ENCODE measurements around the gene NAPA.

The NAPA gene

GRCh38 chr19:47493378-47494210 is 21.3 kb downstream of the NAPA start:
- TF ChIP-seq EZH2phosphoT487 (IDR thresholded peaks at IDR 0.05; ENCODE audit: borderline replicate concordance, low read length) (no peak), CTCF (IDR thresholded peaks at IDR 0.05; ENCODE audit: low read depth, low read length, poor library complexity, severe bottlenecking) (no peak)
- no peaks in the 10 kb centered on the region for H3K4me1 ChIP-seq (ENCODE audit: control insufficient read depth, low read length)
- no peaks in the 10 kb centered on the region for H3K79me2 ChIP-seq (ENCODE audit: control insufficient read depth, low read length)
- no peak overlapping the region for H3K4me2 ChIP-seq (ENCODE audit: low read length)
- no peaks in the 10 kb centered on the region for H4K20me1 ChIP-seq (ENCODE audit: control insufficient read depth, insufficient read depth, low read depth, low read length)
- no peak overlapping the region for H3K4me3 ChIP-seq (ENCODE audit: low read length)
- no peaks in the 10 kb centered on the region for H3K9me2 ChIP-seq (replicated peaks; ENCODE audit: control insufficient read depth, low read length)
- no peak overlapping the region for H3K27ac ChIP-seq (ENCODE audit: low read depth, low read length)
- no peaks in the 10 kb centered on the region for H3K27me3 ChIP-seq (ENCODE audit: control insufficient read depth, low read length)
- H3K9me3 ChIP-seq (ENCODE audit: control insufficient read depth, insufficient read depth, low read length) = no peaks in the 10 kb centered on the region
- H3K36me3 ChIP-seq (ENCODE audit: control insufficient read depth, low read length) = peaks cover 44% of the 10 kb centered on the region
- no peaks in the 10 kb centered on the region for H3F3A ChIP-seq (ENCODE audit: control insufficient read depth, insufficient read depth)

- Histone ChIP-seq H3K27ac (ENCODE audit: low read depth, low read length) (no peak overlapping the region), H3K4me2 (ENCODE audit: low read length) (no peak overlapping the region), H3K79me2 (ENCODE audit: control insufficient read depth, low read length) (no peaks in the 10 kb centered on the region), H3F3A (ENCODE audit: control insufficient read depth, insufficient read depth) (no peaks in the 10 kb centered on the region), H3K9me3 (ENCODE audit: control insufficient read depth, insufficient read depth, low read length) (no peaks in the 10 kb centered on the region), H3K4me1 (ENCODE audit: control insufficient read depth, low read length) (peaks cover 3% of the 10 kb centered on the region), H4K20me1 (ENCODE audit: control insufficient read depth, insufficient read depth, low read depth, low read length) (no peaks in the 10 kb centered on the region), H3K9me2 (replicated peaks; ENCODE audit: control insufficient read depth, low read length) (no peaks in the 10 kb centered on the region), H3K36me3 (ENCODE audit: control insufficient read depth, low read length) (peaks cover 38% of the 10 kb centered on the region), H3K4me3 (ENCODE audit: low read length) (no peak overlapping the region), H3K27me3 (ENCODE audit: control insufficient read depth, low read length) (no peaks in the 10 kb centered on the region)
- no peak for TF ChIP-seq CTCF (IDR thresholded peaks at IDR 0.05; ENCODE audit: low read depth, low read length, poor library complexity, severe bottlenecking)
- no peak for TF ChIP-seq EZH2phosphoT487 (IDR thresholded peaks at IDR 0.05; ENCODE audit: borderline replicate concordance, low read length)
Observed at GRCh38 chr19:47492571-47493377, 22.1 kb downstream of the NAPA start.

GRCh38 chr19:47492137-47492533 is 22.7 kb downstream of the NAPA start:
- Histone ChIP-seq H3K27ac (ENCODE audit: low read depth, low read length) (no peak overlapping the region), H3F3A (ENCODE audit: control insufficient read depth, insufficient read depth) (peaks cover 4% of the 10 kb centered on the region; the same call in 1 of the 2 replicates), H3K4me1 (ENCODE audit: control insufficient read depth, low read length) (peaks cover 9% of the 10 kb centered on the region), H3K79me2 (ENCODE audit: control insufficient read depth, low read length) (no peaks in the 10 kb centered on the region), H3K9me2 (replicated peaks; ENCODE audit: control insufficient read depth, low read length) (no peaks in the 10 kb centered on the region), H4K20me1 (ENCODE audit: control insufficient read depth, insufficient read depth, low read depth, low read length) (no peaks in the 10 kb centered on the region), H3K27me3 (ENCODE audit: control insufficient read depth, low read length) (no peaks in the 10 kb centered on the region), H3K9me3 (ENCODE audit: control insufficient read depth, insufficient read depth, low read length) (no peaks in the 10 kb centered on the region), H3K4me3 (ENCODE audit: low read length) (no peak overlapping the region), H3K4me2 (ENCODE audit: low read length) (no peak overlapping the region), H3K36me3 (ENCODE audit: control insufficient read depth, low read length) (peaks cover 36% of the 10 kb centered on the region; the same call in 1 of the 2 replicates)
- TF ChIP-seq EZH2phosphoT487 (IDR thresholded peaks at IDR 0.05; ENCODE audit: borderline replicate concordance, low read length) (no peak), CTCF (IDR thresholded peaks at IDR 0.05; ENCODE audit: low read depth, low read length, poor library complexity, severe bottlenecking) (no peak)

Data from DOHH2 (cell line).